Caco-2 (cell line): ENCODE measurements around the gene SLC12A3. TPM values are rescaled to one million over a fixed set of nuclear protein-coding genes. Genes with fewer than 3 reads are reported as not detected.

Experiments
- BruUV-seq: library from RNA; stranded (reverse); fragments of 400-500 nt; replicated peaks from 2 replicates; lab custom pipeline; 2021; lab: Mats Ljungman, UMichigan
- CTCF ChIA-PET: fragments of 300-600 bp; sonication (Branson Sonifier 250); formaldehyde crosslinking; loops from one replicate; lab custom pipeline; 2022; ENCODE audit warnings: antibody characterized with exemption; lab: Charles Lee
- POLR2A ChIA-PET: fragments of 300-600 bp; sonication (Branson Sonifier 250); formaldehyde crosslinking; loops from one replicate; lab custom pipeline; 2022; ENCODE audit warnings: antibody characterized with exemption; lab: Charles Lee
- DNase-seq, 2 experiments: peaks; one replicate each; pipeline versions ENCODE4 v3.0.0 to v3.0.0-alpha.2; 2020 to 2022
- H3K27me3 ChIP-seq: replicated peaks from 2 replicates; pipeline ENCODE4 v1.6.0; 2011; ENCODE audit warnings: low read length; ENCODE audit not compliant: control insufficient read depth, insufficient read depth
- H3K36me3 ChIP-seq: 2 replicates; pipeline ENCODE4 v1.5.1; 2011; ENCODE audit warnings: low read length; ENCODE audit not compliant: control insufficient read depth, insufficient read depth
- H3K4me1 ChIP-seq: fragments of 250-450 bp; sonication (Bioruptor Pico); 2 replicates; pipeline ENCODE4 v1.5.1; 2020; ENCODE audit warnings: mild to moderate bottlenecking
- H3K4me3 ChIP-seq: 2 replicates; pipeline ENCODE4 v1.5.1; 2011; ENCODE audit warnings: low read depth, mild to moderate bottlenecking, control low read depth, low read length
- H3K9me3 ChIP-seq: fragments of 250-450 bp; sonication (Bioruptor Pico); 2 replicates; pipeline ENCODE4 v1.5.1; 2020; ENCODE audit warnings: mild to moderate bottlenecking, moderate library complexity
- H3K27ac Mint-ChIP-seq: one replicate; pipeline ENCODE4 v1.8.0; 2022; ENCODE audit warnings: mixed read lengths; ENCODE audit not compliant: unreplicated experiment
- H3K27me3 Mint-ChIP-seq: one replicate; pipeline ENCODE4 v1.8.0; 2022; ENCODE audit warnings: mixed read lengths; ENCODE audit not compliant: insufficient read depth, unreplicated experiment
- H3K36me3 Mint-ChIP-seq: one replicate; pipeline ENCODE4 v1.8.0; 2022; ENCODE audit warnings: mild to moderate bottlenecking, mixed read lengths; ENCODE audit not compliant: insufficient read depth, unreplicated experiment
- H3K4me1 Mint-ChIP-seq: one replicate; pipeline ENCODE4 v1.8.0; 2022; ENCODE audit warnings: low read depth, mixed read lengths; ENCODE audit not compliant: unreplicated experiment
- H3K4me3 Mint-ChIP-seq: one replicate; pipeline ENCODE4 v1.8.0; 2022; ENCODE audit warnings: mild to moderate bottlenecking, moderate library complexity, mixed read lengths; ENCODE audit not compliant: unreplicated experiment
- H3K9me3 Mint-ChIP-seq: one replicate; pipeline ENCODE4 v1.8.0; 2022; ENCODE audit warnings: mixed read lengths; ENCODE audit not compliant: unreplicated experiment
- intact Hi-C: fragments of 100-400 bp; cut with micrococcal nuclease; formaldehyde crosslinking; loops from one replicate; pipeline ENCODE4 v1.10.0; 2022; ENCODE audit not compliant: unreplicated experiment
- total RNA-seq: library from RNA; stranded (reverse); gene quantifications from 2 replicates; pipeline ENCODE4 v1.2.3, GENCODE V29; 2022
- TF ChIP-seq, protein P1 (sequence below), 2 experiments: fragments of 200-600 bp in 1 of 2; IDR thresholded peaks; 1 replicate in 1 of 2; 2 replicates in 1 of 2; pipeline versions ENCODE4 v1.5.1 to v1.8.0; 2011 to 2022; ENCODE audit warnings: antibody characterized with exemption in 1 of 2, control low read depth in 1 of 2, inconsistent platforms in 1 of 2, low read depth in 1 of 2, low read length in 1 of 2, mild to moderate bottlenecking in 1 of 2, moderate library complexity in 1 of 2; ENCODE audit not compliant: insufficient read depth in 1 of 2, severe bottlenecking in 1 of 2, unreplicated experiment in 1 of 2

Gene SLC12A3
- total RNA-seq, 1 experiment from 2014 or later: 0.73 TPM

DNA sequence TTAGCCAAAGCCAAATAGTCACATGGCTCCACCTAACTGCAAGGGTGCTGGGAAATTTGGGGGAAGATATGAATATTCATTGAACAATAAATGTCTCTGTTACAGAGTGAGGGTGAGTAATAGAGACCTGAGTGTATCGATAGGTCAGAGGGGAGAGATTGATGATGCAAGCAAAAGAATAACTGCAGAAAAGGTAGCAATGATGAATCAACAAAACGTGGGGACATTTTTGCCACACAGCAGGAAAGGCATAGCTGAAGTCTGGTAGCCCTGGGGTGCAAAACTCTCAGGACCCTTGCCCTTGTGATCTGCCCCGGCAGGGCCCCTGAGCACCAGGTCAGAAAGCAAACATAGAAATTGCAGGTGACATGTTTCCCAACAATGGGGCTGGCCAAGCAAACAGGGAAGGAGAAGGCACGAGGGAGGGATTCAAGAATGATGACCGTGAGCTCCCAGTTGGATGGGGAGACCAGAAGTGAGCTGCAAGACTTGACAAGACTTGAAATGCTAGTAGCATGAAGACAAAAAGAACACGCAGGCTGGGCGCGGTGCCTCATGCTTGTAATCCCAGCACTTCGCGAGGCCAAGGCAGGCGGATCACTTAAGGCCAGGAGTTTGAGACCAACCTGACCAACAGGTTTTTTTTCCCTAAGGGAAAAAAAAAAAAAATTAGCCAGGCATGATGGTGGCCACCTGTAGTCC lies 54.2 kb downstream of the SLC12A3 start:
- Mint-ChIP-seq H3K9me3 (no peaks in the 10 kb centered on the region), H3K4me3 (peak overlapping the region; percentile 63), H3K4me1 (peaks cover 50% of the 10 kb centered on the region), H3K36me3 (peaks cover 8% of the 10 kb centered on the region), H3K27me3 (no peaks in the 10 kb centered on the region), H3K27ac (peak overlapping the region; percentile 95)
- intact Hi-C loops: loop anchor here (2.0 kb wide), 1 partner anchor 30 kb away; no protein-coding TSS in a partner anchor
- no peaks in the 10 kb centered on the region for H3K27me3 ChIP-seq
- ChIA-PET POLR2A (interaction anchor here (0.8 to 1.2 kb wide), 3 partner anchors 12 to 16 kb away, joined by 4 to 18 read pairs (median 5); partner anchors contain the start of gene HERPUD1), CTCF (interaction anchor here (0.6 to 1.3 kb wide), 3 partner anchors 58 to 219 kb away, joined by 3 to 5 read pairs (median 3); no protein-coding TSS in a partner anchor)
- TF ChIP-seq, protein P1, sequence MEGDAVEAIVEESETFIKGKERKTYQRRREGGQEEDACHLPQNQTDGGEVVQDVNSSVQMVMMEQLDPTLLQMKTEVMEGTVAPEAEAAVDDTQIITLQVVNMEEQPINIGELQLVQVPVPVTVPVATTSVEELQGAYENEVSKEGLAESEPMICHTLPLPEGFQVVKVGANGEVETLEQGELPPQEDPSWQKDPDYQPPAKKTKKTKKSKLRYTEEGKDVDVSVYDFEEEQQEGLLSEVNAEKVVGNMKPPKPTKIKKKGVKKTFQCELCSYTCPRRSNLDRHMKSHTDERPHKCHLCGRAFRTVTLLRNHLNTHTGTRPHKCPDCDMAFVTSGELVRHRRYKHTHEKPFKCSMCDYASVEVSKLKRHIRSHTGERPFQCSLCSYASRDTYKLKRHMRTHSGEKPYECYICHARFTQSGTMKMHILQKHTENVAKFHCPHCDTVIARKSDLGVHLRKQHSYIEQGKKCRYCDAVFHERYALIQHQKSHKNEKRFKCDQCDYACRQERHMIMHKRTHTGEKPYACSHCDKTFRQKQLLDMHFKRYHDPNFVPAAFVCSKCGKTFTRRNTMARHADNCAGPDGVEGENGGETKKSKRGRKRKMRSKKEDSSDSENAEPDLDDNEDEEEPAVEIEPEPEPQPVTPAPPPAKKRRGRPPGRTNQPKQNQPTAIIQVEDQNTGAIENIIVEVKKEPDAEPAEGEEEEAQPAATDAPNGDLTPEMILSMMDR (IDR thresholded peaks at IDR 0.05; ENCODE audit: insufficient read depth in 1 of 2, low read depth in 1 of 2, low read length in 1 of 2, severe bottlenecking in 1 of 2, unreplicated experiment in 1 of 2): no peak
- peaks cover 68% of the 10 kb centered on the region for H3K4me1 ChIP-seq
- no peaks in the 10 kb centered on the region for H3K9me3 ChIP-seq
- no peak overlapping the region for H3K4me3 ChIP-seq
- no TSS peak for BruUV-seq
- H3K36me3 ChIP-seq: no peaks in the 10 kb centered on the region
- peak; percentile 89 to 92 for DNase-seq

DNA sequence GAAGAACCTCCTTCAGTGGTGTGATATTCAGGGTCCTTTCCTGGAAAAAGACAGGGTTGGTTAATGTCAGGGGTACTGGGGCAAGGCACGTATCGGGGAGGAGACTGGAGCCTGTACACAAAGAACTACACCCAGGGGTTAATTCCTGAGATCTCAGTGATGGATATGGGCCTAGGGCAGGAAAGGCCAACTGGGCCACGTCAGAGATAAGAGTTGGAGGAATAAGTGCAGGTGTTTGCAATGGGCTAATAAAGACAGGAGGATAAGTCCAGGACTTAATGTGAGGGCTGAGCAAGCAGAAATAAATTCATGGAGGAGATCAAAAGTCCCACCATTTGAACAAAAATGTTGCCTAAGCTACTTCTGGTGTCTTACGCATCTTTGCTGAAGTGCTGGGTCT lies 56.6 kb downstream of the SLC12A3 start:
- H3K9me3 Mint-ChIP-seq: no peaks in the 10 kb centered on the region
- peaks cover 67% of the 10 kb centered on the region for H3K4me1 ChIP-seq
- no peak overlapping the region for H3K4me3 ChIP-seq
- no peaks in the 10 kb centered on the region for H3K27me3 ChIP-seq
- CTCF ChIA-PET: interaction anchor here (1.0 to 1.2 kb wide), 2 partner anchors 9 kb away, joined by 6 read pairs; no protein-coding TSS in a partner anchor
- POLR2A ChIA-PET: interaction anchor here (1.6 kb wide), 1 partner anchor 10 kb away, joined by 8 read pairs; the partner anchor contains the start of gene HERPUD1
- H3K4me1 Mint-ChIP-seq: peaks cover 50% of the 10 kb centered on the region
- H3K27ac Mint-ChIP-seq: peak overlapping the region; percentile 74
- intact Hi-C loops: loop anchor here (1.0 kb wide), 1 partner anchor 60 kb away; no protein-coding TSS in a partner anchor
- peak; percentile 81 to 86 for DNase-seq
- H3K36me3 ChIP-seq: no peaks in the 10 kb centered on the region
- no peaks in the 10 kb centered on the region for H3K9me3 ChIP-seq
- TF ChIP-seq, protein P1 (IDR thresholded peaks at IDR 0.05; ENCODE audit: insufficient read depth in 1 of 2, low read depth in 1 of 2, low read length in 1 of 2, severe bottlenecking in 1 of 2, unreplicated experiment in 1 of 2): no peak
- H3K4me3 Mint-ChIP-seq: peak overlapping the region; percentile 55
- H3K27me3 Mint-ChIP-seq: no peaks in the 10 kb centered on the region
- H3K36me3 Mint-ChIP-seq: peaks cover 8% of the 10 kb centered on the region
- BruUV-seq: no TSS peak

DNA sequence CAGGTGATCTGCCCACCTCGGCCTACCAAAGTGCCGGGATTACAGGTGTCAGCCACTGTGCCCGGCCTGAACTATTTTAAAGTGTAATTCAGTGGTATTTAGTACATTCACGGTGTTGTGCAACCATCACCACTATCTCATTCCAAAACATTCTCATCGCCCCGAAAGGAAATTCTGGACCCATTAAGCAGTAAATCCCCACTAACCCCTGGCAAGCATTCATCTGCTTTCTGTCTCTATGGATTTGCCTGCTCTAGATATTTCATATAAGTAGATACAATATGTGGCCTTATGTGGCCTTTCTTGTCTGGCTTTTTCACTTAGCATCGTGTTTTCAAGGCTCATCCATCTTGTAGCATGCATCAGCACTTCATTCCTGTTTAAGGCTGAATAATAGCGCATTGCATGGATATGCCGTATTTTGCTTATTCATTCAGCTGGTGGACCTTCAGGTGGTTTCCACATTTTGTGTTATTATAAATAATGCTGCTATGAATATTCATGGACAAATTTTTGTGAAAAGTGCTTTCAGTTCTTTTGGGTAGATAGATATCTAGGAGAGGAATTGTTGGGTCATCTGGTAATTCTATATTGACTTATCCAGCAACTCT lies 58.6 kb downstream of the SLC12A3 start:
- CTCF ChIA-PET: no interaction called here
- no peak for DNase-seq
- Mint-ChIP-seq H3K27me3 (no peaks in the 10 kb centered on the region), H3K4me1 (peaks cover 32% of the 10 kb centered on the region), H3K9me3 (no peaks in the 10 kb centered on the region), H3K4me3 (peak overlapping the region; percentile 37), H3K27ac (peak overlapping the region; percentile 33), H3K36me3 (peaks cover 8% of the 10 kb centered on the region)
- intact Hi-C loops: no loop called here
- TF ChIP-seq, protein P1 (IDR thresholded peaks at IDR 0.05; ENCODE audit: insufficient read depth in 1 of 2, low read depth in 1 of 2, low read length in 1 of 2, severe bottlenecking in 1 of 2, unreplicated experiment in 1 of 2): no peak
- POLR2A ChIA-PET: no interaction called here
- no TSS peak for BruUV-seq
- Histone ChIP-seq H3K4me3 (no peak overlapping the region), H3K9me3 (no peaks in the 10 kb centered on the region), H3K36me3 (no peaks in the 10 kb centered on the region), H3K27me3 (no peaks in the 10 kb centered on the region), H3K4me1 (peaks cover 50% of the 10 kb centered on the region)
